Measurements from ENCODE around the gene ACO1. TPM values are rescaled to one million over a fixed set of nuclear protein-coding genes. Genes with fewer than 3 reads are reported as not detected.

Gene ACO1
- total and polyA plus RNA-seq, 7 donors: 11.4 to 54.2 (median 37.2) TPM

GRCh38 chr9:32468740-32469139 lies 84.3 kb downstream of the ACO1 start:
- Histone ChIP-seq H3K4me1 (no peaks in the 10 kb centered on the region), H3K27me3 (no peaks in the 10 kb centered on the region), H3K36me3 (peaks cover 0 to 72% (median 6%) of the 10 kb centered on the region in 4 donors), H3K9me3 (no peaks in the 10 kb centered on the region), H3K4me3 (no peak overlapping the region), H3K27ac (no peak overlapping the region)
- no peak for DNase-seq
- 94 to 98% methylated on average over 1 of the region's 1 CpG for WGBS, 2 donors
- TF ChIP-seq CTCF (IDR thresholded peaks at IDR 0.05): no peak
- no peak for TF ChIP-seq POLR2AphosphoS5 (IDR thresholded peaks at IDR 0.05)
- no peak for TF ChIP-seq POLR2A (IDR thresholded peaks at IDR 0.05)
- no peak for TF ChIP-seq EP300 (IDR thresholded peaks at IDR 0.05)
- intact Hi-C loops (cut with DNase I): no loop called here

- Histone ChIP-seq H3K36me3 (peaks cover 0 to 81% (median 9%) of the 10 kb centered on the region in 4 donors), H3K27me3 (no peaks in the 10 kb centered on the region), H3K4me3 (no peak overlapping the region), H3K27ac (no peak overlapping the region), H3K4me1 (no peaks in the 10 kb centered on the region), H3K9me3 (no peaks in the 10 kb centered on the region)
- intact Hi-C loops (cut with DNase I): no loop called here
- no peak for TF ChIP-seq POLR2A (IDR thresholded peaks at IDR 0.05)
- no peak for TF ChIP-seq POLR2AphosphoS5 (IDR thresholded peaks at IDR 0.05)
- WGBS, 2 donors: 95 to 98% methylated on average over 3 of the region's 3 CpGs
- no peak for DNase-seq
These were observed 87.9 kb downstream of the ACO1 start for GRCh38 chr9:32472344-32472743.

GRCh38 chr9:32483343-32483742 lies 98.9 kb downstream of the ACO1 start:
- H3K36me3 ChIP-seq: peaks cover 18 to 99% (median 25%) of the 10 kb centered on the region in 4 donors
- H3K4me1 ChIP-seq: no peaks in the 10 kb centered on the region
- WGBS, 2 donors: 86 to 92% methylated on average over 4 of the region's 4 CpGs
- no peaks in the 10 kb centered on the region for H3K27me3 ChIP-seq
- TF ChIP-seq CTCF (IDR thresholded peaks at IDR 0.05) (no peak), EP300 (IDR thresholded peaks at IDR 0.05) (no peak), POLR2AphosphoS5 (IDR thresholded peaks at IDR 0.05) (no peak), POLR2A (IDR thresholded peaks at IDR 0.05) (no peak)
- H3K27ac ChIP-seq: no peak overlapping the region
- no peaks in the 10 kb centered on the region for H3K9me3 ChIP-seq
- no peak for DNase-seq
- intact Hi-C loops (cut with DNase I): no loop called here
- H3K4me3 ChIP-seq: no peak overlapping the region

GRCh38 chr9:32486839-32487562 lies 102.6 kb downstream of the ACO1 start:
- Histone ChIP-seq H3K9me3 (no peaks in the 10 kb centered on the region), H3K4me3 (no peak overlapping the region), H3K36me3 (peaks cover 18 to 89% (median 24%) of the 10 kb centered on the region in 4 donors), H3K27ac (no peak overlapping the region), H3K27me3 (no peaks in the 10 kb centered on the region), H3K4me1 (no peaks in the 10 kb centered on the region)
- DNase-seq: no peak
- WGBS, 2 donors: 60 to 84% methylated on average over 2 of the region's 2 CpGs
- TF ChIP-seq EP300 (IDR thresholded peaks at IDR 0.05): no peak
- TF ChIP-seq POLR2AphosphoS5 (IDR thresholded peaks at IDR 0.05): no peak
- intact Hi-C loops (cut with DNase I): no loop called here

GRCh38 chr9:32487981-32488380 lies 103.5 kb downstream of the ACO1 start:
- WGBS, 2 donors: 61 to 83% methylated on average over 3 of the region's 3 CpGs
- no peak for TF ChIP-seq CTCF (IDR thresholded peaks at IDR 0.05)
- TF ChIP-seq POLR2AphosphoS5 (IDR thresholded peaks at IDR 0.05): no peak
- no peak for TF ChIP-seq POLR2A (IDR thresholded peaks at IDR 0.05)
- TF ChIP-seq EP300 (IDR thresholded peaks at IDR 0.05): no peak
- no peak overlapping the region for H3K27ac ChIP-seq
- no peak for DNase-seq
- H3K4me1 ChIP-seq: no peaks in the 10 kb centered on the region
- peaks cover 18 to 89% (median 22%) of the 10 kb centered on the region in 4 donors for H3K36me3 ChIP-seq
- no peaks in the 10 kb centered on the region for H3K9me3 ChIP-seq
- H3K27me3 ChIP-seq: no peaks in the 10 kb centered on the region
- no peak overlapping the region for H3K4me3 ChIP-seq
- intact Hi-C loops (cut with DNase I): no loop called here
